Amygdala (tissue), 56 donors: Measurements from ENCODE around the gene PTAFR.
"Not testable (repeated sequence)": the region's sequence is repeated elsewhere in the genome, so short reads cannot be mapped to it uniquely, and the experiment has no call there.

Experiments
- DNase-seq, 56 donors: peaks; one replicate each; lab custom pipeline; 2025; lab: John Stamatoyannopoulos, UW

PTAFR gene

GRCh38 chr1:28147264-28148094 is 29.0 kb downstream of the PTAFR start:
- no peak for DNase-seq

DNA sequence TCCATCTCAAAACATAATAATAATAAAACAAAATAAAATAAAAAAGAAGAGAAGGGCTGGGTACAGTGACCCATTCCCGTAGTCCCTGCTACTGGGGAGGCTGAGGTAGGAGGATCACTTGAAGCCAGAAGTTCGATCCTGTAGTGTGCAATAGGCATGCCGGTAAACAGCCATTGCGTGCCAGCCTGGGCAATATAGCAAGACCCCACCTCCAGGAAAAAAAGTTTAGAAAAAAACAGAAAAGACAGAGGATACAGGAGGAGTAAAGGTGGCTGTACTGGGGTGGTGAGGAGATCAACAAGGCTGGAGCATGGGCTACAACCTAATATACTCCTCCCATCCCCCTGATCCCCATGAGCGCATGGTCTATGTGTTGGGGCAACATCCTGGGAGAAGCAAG is 30.8 kb downstream of the PTAFR start:
- DNase-seq: no peak

DNA sequence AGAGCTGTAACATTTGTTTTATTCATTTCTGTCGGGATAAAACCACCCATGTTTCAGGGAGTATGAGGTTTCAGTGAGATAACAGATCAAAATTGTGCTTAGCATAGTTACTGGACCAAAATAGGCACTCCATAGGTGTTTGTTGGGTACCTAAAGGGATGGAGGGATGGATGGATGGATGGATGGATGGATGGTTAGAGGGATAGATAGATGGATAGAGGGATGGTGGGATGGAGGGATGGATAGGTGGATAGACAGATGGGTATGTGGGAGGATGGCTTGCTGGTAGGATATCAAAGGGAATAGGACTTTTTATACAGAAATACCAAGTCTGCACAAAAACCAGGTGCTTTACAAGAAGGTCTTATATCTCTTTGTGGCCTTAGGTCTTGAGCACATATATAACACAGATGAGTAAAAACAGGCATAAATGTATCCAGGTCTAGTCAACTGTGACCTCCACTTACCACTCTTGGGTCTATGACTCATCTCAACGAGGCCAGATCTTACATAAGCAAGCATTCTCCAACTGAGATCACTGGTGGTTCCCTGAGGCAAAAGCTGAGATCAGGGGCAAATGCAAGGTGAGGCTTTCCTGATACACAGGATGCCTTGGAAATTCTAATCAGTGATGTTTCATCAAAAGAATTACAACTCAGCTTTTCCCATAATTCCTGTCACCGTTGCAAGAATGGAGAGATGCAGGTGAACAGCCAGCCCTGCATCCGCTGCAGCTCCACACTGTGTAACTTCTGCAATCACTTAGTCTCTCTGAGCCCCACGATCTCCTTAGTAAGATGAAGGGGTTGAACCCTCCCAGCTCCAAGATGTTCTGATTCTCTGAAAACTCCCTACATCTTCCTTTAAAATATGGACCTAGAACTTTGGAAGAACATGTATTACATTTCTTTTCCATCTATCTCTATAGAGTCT is 32.0 kb downstream of the PTAFR start:
- DNase-seq: no peak

DNA sequence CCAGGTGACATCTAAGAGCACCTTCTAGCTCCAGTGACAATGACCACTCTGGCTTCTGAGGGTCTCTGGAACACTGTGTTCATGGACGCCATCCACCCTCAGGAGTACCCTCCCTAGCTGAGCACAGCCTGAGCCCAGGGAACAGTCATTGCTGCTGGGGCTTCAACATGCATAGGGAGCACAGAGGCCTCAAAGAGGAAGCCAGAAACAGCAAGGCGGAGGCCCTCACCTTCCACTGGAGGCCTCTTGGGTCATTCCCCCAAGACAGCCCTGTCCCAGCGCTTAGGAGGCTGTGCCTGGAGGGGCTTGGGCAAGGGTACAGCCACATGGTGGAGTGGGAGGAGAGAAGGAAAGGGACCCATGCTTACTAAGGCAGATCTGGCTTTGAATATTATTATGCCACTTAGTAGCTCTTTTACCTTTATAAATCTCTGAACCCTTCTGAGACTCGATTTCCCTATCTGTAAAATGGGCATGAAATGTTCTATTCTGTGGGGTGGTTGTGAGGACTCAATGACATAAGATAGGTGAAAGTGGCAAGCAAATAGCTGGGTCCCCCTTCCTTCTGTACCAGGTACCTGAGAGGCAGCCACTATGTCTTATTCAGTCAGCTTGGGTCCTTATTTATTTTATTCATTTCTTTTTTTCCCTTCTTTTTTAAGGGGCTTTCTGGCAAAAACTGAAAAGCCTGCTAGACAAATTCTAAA is 32.8 kb downstream of the PTAFR start:
- no peak for DNase-seq

GRCh38 chr1:28141685-28142084 is 34.8 kb downstream of the PTAFR start:
- DNase-seq: no peak

- DNase-seq: not testable (repeated sequence)
Observed at GRCh38 chr1:28139866-28140265, 36.6 kb downstream of the PTAFR start.

- no peak for DNase-seq
Observed at GRCh38 chr1:28139025-28139712, 37.3 kb downstream of the PTAFR start.

- DNase-seq: no peak
Observed at GRCh38 chr1:28136922-28137613, 39.4 kb downstream of the PTAFR start.

DNA sequence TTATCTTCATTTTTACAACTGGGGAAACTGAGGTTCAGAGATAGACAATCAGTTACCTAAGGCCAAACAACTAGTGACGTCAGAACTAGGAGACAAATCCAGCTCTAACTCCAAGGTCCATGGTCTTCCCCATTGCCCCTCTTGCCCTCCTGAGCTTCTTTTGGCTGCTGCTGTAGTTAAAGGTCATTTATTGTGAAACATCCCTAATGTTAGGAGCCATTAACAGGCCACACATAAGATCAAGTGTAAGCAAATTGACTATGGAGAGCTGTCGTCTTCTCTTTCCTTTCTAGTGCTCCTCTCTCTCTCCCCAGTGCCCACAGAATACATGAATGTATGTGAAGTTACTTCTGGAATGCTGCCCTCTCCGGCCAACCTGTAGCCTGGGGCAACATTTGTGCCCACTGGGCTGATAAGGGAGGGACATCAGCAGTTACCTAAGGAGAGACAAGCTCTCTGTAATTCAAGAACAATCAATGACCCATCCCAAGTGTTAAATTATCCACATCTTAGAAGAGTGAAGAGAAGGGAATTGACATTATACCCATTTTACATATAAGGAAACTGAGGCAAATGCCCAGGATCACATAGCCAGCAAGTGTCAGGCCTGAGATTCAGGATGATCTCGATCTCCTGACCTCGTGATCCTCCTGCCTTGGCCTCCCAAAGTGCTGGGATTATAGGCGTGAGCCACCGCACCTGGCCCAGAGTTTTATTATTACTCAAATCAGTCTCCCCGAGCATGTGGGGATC is 40.1 kb downstream of the PTAFR start:
- no peak for DNase-seq

DNA sequence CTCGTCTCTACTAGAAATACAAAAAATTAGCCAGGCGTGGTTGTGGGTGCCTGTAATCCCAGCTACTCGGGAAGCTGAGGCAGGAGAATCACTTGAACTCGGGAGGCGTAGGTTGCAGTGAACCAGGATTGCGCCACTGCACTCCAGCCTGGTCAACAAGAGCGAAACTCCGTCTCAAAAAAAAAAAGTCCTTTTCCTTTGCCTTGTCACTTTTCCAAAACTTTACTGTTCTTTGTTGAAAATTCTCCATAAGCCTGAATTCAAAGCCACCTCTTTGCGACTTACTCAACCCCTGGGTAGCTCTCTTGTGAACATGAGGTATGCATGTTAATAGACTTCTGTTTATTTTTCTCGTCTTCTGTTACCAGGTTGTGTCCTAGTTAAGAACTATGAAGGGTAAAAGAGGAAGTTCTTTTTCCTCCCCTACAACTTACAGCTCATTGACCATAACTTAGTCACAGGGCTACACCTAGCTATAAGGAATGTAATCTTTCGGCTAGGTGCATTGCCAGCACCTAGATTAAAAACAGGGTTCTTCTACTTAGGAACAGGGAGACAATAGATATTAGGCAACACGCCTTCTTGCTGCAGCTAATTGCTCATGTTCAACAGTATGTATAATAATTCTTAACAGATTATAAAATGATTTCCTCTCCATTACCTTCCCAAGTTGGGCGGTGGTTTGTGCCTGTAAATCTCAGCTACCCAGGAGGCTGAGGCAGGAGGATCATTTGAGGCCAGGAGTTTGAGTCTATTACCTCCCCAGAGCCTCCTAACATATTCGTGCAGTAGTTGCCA is 40.9 kb downstream of the PTAFR start:
- DNase-seq: no peak

DNA sequence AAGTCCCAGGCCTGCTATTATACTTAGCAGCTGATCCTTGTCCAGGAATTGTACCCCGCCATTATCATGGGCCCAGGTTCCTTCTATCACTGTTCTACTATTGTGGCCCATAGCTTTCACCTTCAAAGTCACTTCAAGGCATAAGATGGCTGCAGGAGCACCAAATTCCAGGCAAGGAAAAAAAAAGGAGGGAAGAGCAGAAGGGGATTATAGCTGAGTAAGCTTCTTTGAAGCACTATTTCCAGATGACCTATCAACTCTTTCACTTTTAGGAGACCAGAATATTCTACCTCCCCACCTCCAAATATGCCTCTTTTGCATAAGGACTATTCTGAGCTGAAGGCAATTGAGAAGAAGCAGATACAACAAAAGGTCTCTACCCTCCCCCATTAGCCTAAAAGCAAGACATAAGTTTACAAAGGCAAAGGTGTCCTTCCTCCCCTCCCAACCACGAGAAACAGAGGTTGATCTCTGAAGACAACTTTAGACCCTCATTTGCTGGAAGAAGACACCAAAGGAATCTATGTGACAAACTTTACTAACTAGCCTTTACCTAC is 41.8 kb downstream of the PTAFR start:
- DNase-seq: no peak

DNA sequence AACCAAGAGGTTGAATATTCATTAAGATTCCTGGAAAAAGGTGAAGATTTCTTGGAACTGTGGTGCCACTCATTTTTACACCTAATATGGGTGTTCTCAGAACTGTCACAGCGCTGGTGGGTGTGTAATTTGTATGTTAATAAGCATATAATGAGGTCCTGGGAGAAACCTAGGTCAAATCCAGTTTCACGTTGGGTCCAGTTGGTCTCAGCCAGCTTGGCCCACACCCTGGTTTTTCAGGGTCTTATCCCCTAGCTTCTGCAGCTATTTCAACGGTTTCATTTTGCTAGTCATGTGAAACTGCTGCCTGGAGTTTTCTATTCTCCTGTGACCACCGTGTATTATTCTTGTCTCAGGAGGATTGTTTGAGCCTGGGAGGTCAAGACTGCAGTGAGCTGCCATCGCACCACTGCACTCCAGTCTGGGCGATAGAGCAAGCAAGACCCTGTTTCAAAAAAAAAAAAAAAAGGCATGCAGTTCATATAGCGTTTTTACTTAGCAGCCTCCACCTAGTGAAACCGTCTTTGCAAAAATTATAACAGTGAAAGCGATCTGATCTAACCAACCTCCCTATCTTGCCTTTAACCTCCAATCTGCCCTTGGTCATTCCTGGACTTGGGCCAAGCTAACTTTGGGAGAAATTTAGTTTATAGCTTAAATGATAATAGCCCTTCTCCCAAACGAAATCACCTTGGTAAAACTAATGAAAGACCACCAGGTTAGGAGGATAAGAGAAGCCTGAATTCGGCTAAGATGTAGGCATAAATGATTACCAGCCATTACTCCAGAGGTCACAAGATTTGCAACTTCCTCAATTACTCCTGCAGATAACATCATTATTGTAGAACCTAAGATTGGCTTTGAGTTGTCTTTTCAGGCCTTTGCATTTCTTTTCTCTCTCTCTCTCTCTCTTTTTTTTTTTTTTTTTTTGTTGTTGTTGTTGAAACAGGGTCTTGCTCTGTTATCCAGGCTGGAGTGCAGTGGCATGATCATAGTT is 44.0 kb downstream of the PTAFR start:
- no peak for DNase-seq

DNA sequence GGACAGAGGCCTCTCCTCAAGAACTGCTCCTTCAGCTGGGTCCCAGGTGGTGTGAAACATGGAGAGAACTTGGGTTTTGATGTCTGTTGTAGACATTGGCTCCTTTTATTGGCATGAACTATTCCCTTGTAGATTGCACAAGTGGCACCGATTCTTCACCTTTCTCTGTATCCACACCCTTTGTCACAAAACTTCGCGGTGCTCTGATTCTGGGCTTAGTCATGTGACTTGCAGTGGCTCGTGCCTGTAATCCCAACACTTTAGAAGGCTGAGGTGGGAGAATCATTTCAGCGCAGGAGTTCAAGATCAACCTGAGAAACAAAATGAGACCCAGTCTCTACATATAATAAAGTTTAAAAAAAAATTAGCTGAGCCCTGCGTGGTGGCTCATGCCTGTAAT is 45.6 kb downstream of the PTAFR start:
- no peak for DNase-seq

- no peak for DNase-seq
Observed at GRCh38 chr1:28129150-28129549, 47.3 kb downstream of the PTAFR start.

GRCh38 chr1:28127617-28128257 is 48.8 kb downstream of the PTAFR start:
- peak in 1 of 56 donors; percentile 25 for DNase-seq
